Endothelial cell of umbilical vein (primary cell): Measurements from ENCODE around the gene GSK3A. TPM values are rescaled to one million over a fixed set of nuclear protein-coding genes. Genes with fewer than 3 reads are reported as not detected.

Source experiments
- BruUV-seq: library from RNA; stranded (reverse); fragments of 400-500 nt; replicated peaks from 2 replicates; lab custom pipeline; 2021; lab: Mats Ljungman, UMichigan
- CTCF ChIA-PET: fragments of 300-600, 350-600 bp; sonication (Branson Sonifier 250); formaldehyde crosslinking; loops from one replicate; lab custom pipeline; 2021; ENCODE audit warnings: antibody characterized with exemption, inconsistent platforms; lab: Charles Lee
- POLR2A ChIA-PET: fragments of 300-600, 350-600 bp; sonication (Branson Sonifier 250); formaldehyde crosslinking; loops from one replicate; lab custom pipeline; 2021; ENCODE audit warnings: antibody characterized with exemption, inconsistent platforms; lab: Charles Lee
- DNase-seq: peaks from one replicate; pipeline ENCODE4 v3.0.0-alpha.2; 2011; ENCODE audit warnings: low read depth, low spot score
- FAIRE-seq: peaks from 2 replicates; lab custom pipeline; 2011; peaks lifted over from hg19 to GRCh38; lab: Jason Lieb, UNC
- H2AFZ ChIP-seq: 2 replicates; pipeline ENCODE4 v1.6.0; 2012; ENCODE audit warnings: low read depth, low read length, control low read depth, inconsistent platforms
- H3K27ac ChIP-seq: 2 replicates; pipeline ENCODE4 v1.5.1; 2011; ENCODE audit warnings: low read depth, mild to moderate bottlenecking, control low read depth, low read length, moderate library complexity; ENCODE audit not compliant: insufficient read depth
- H3K27me3 ChIP-seq, 2 experiments: 2 replicates each; pipeline versions ENCODE4 v1.6.0 to v1.6.1; 2011; ENCODE audit warnings: low read length in 2 of 2, mixed read lengths in 1 of 2; ENCODE audit not compliant: control insufficient read depth in 2 of 2, insufficient read depth in 2 of 2
- H3K36me3 ChIP-seq, 2 experiments: 2 replicates in 1 of 2; 3 replicates in 1 of 2; pipeline ENCODE4 v1.5.1; 2011; ENCODE audit warnings: low read length in 2 of 2, mild to moderate bottlenecking in 1 of 2, moderate library complexity in 1 of 2; ENCODE audit not compliant: control insufficient read depth in 2 of 2, insufficient read depth in 2 of 2; ENCODE audit errors: extremely low read depth in 1 of 2
- H3K4me1 ChIP-seq: 3 replicates; pipeline ENCODE4 v1.5.1; 2011; ENCODE audit warnings: mild to moderate bottlenecking, low read length; ENCODE audit not compliant: control insufficient read depth, insufficient read depth; ENCODE audit errors: extremely low read depth
- H3K4me2 ChIP-seq: 2 replicates; pipeline ENCODE4 v1.6.1; 2011; ENCODE audit warnings: low read length, control low read depth, mixed read lengths; ENCODE audit not compliant: insufficient read depth
- H3K4me3 ChIP-seq, 3 experiments: fragments of 200-600 bp in 1 of 3; sonication (generic), shearing (Covaris generic) in 1 of 3; replicated peaks in 1 of 3; 2 replicates each; pipeline ENCODE4 v1.5.1; 2011 to 2016; ENCODE audit warnings: control low read depth in 3 of 3, low read length in 3 of 3, mild to moderate bottlenecking in 2 of 3, inconsistent platforms in 1 of 3, low read depth in 1 of 3, moderate library complexity in 1 of 3; ENCODE audit not compliant: insufficient read depth in 1 of 3
- H3K79me2 ChIP-seq: 2 replicates; pipeline ENCODE4 v1.6.0; 2012; ENCODE audit warnings: low read length, inconsistent platforms; ENCODE audit not compliant: control insufficient read depth, insufficient read depth
- H3K9ac ChIP-seq: replicated peaks from 2 replicates; pipeline ENCODE3; 2011; ENCODE audit warnings: low read length, control low read depth; ENCODE audit not compliant: insufficient read depth; ENCODE audit errors: extremely low read depth
- H3K9me1 ChIP-seq: replicated peaks from 3 replicates; pipeline ENCODE4 v1.6.0; 2011; ENCODE audit warnings: mild to moderate bottlenecking, low read length; ENCODE audit not compliant: control insufficient read depth, insufficient read depth; ENCODE audit errors: extremely low read depth
- H3K9me3 ChIP-seq: replicated peaks from 2 replicates; pipeline ENCODE4 v1.5.1; 2012; ENCODE audit warnings: low read length, inconsistent platforms; ENCODE audit not compliant: control insufficient read depth, insufficient read depth
- H4K20me1 ChIP-seq: replicated peaks from 2 replicates; pipeline ENCODE3; 2011; ENCODE audit warnings: mild to moderate bottlenecking, low read length; ENCODE audit not compliant: control insufficient read depth, insufficient read depth; ENCODE audit errors: extremely low read depth
- EZH2 ChIP-seq: IDR thresholded peaks from 2 replicates; pipeline ENCODE4 v1.6.1; 2012; ENCODE audit warnings: borderline replicate concordance, low read depth, mild to moderate bottlenecking, moderate library complexity, low read length, inconsistent platforms; ENCODE audit not compliant: severe bottlenecking
- FOS ChIP-seq: IDR thresholded peaks from 2 replicates; pipeline ENCODE4 v1.6.1; 2011; ENCODE audit warnings: mild to moderate bottlenecking, low read length, moderate library complexity, borderline replicate concordance; ENCODE audit not compliant: insufficient read depth
- GATA2 ChIP-seq: IDR thresholded peaks from 2 replicates; pipeline ENCODE4 v1.7.0; 2011; ENCODE audit warnings: low read depth, mild to moderate bottlenecking, moderate library complexity, mixed read lengths, low read length; ENCODE audit not compliant: insufficient read length, insufficient read depth
- JUN ChIP-seq: IDR thresholded peaks from 2 replicates; pipeline ENCODE4 v1.6.1; 2011; ENCODE audit warnings: borderline replicate concordance, low read depth; ENCODE audit not compliant: insufficient read length, insufficient read depth
- MAX ChIP-seq: IDR thresholded peaks from 2 replicates; pipeline ENCODE4 v1.6.1; 2011; ENCODE audit not compliant: insufficient read depth, insufficient read length
- MYC ChIP-seq: IDR thresholded peaks from one replicate; pipeline ENCODE4 v1.6.1; 2011; ENCODE audit warnings: mild to moderate bottlenecking, low read depth, low read length
- POLR2A ChIP-seq: IDR thresholded peaks from 2 replicates; pipeline ENCODE4 v1.6.1; 2012; ENCODE audit warnings: low read depth, mild to moderate bottlenecking, control low read depth, low read length
- POLR2AphosphoS5 ChIP-seq: IDR thresholded peaks from 2 replicates; pipeline ENCODE4 v1.6.1; 2012; ENCODE audit warnings: low read depth, mild to moderate bottlenecking, control low read depth, low read length, moderate library complexity; ENCODE audit not compliant: insufficient read depth
- dilution Hi-C: fragments of 300-500 bp; cut with MboI; formaldehyde crosslinking; loops from one replicate; pipeline ENCODE4 v1.15.0; 2019; ENCODE audit warnings: low sequenced_read_pairs; ENCODE audit not compliant: extremely low pct_ligation_motif_present
- intact Hi-C: fragments of 100-400 bp; cut with micrococcal nuclease; formaldehyde crosslinking; loops from one replicate; pipeline ENCODE4 v1.10.0; 2022
- polyA plus RNA-seq, 4 experiments: library from polyadenylated mRNA; depleted of rRNA in 3 of 4; stranded (reverse) in 3 of 4; unstranded in 1 of 4; fragments of >200 nt; gene quantifications; 2 replicates each; pipeline versions ENCODE4 v1.2.1 to v1.2.3, GENCODE V29; 2011 to 2012; ENCODE audit warnings: missing spikeins in 1 of 4
- total RNA-seq: library from RNA; stranded (reverse); gene quantifications from 2 replicates; pipeline ENCODE4 v1.2.3, GENCODE V29; 2021
- TF ChIP-seq, protein P1 (sequence below), 2 donors: IDR thresholded peaks; 1 replicate in 1 of 2; 2 replicates in 1 of 2; pipeline ENCODE4 v1.5.1; 2011; ENCODE audit warnings: low read length in 2 of 2, mild to moderate bottlenecking in 2 of 2, moderate library complexity in 2 of 2, control low read depth in 1 of 2, inconsistent platforms in 1 of 2, low read depth in 1 of 2; ENCODE audit not compliant: insufficient read depth in 1 of 2; ENCODE audit errors: extremely low read depth in 1 of 2

Gene GSK3A
- total and polyA plus RNA-seq, 2 donors (not counting 3 experiments of a cell fraction or from before 2014, with no cell fraction given), result 49.5 to 73.7 TPM

DNA sequence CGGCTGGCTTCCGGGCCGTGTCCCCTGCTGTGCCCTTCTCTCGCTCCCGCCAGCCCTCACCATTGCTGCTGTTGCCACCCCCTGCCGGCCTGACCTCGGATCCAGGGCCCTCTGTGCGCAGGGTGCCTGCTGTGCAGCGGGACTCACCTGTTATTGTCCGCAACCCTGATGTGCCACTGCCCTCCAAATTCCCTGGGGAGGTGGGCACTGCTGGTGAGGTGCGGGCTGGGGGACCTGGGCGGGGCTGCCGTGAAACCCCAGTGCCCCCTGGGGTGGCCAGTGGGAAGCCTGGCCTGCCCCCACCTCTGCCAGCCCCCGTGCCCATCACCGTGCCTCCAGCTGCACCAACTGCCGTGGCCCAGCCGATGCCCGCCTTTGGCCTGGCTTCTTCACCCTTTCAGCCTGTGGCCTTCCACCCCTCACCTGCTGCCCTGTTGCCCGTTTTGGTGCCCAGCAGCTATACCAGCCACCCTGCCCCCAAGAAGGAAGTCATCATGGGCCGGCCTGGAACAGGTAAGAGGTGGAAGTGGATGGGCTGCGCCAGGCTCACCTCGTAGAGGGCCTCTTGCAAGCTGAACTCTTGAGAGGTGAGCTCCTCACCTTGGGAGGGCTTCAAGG lies 31.8 kb upstream of the GSK3A start:
- peaks cover 44% of the 10 kb centered on the region for H3K79me2 ChIP-seq
- BruUV-seq, result no TSS peak
- no peak for FAIRE-seq
- no peaks in the 10 kb centered on the region for H3K9me3 ChIP-seq
- CTCF ChIA-PET, result no interaction called here
- POLR2A ChIA-PET, result no interaction called here
- H3K9me1 ChIP-seq, result no peaks in the 10 kb centered on the region
- no peak overlapping the region for H3K9ac ChIP-seq
- TF ChIP-seq POLR2A (no peak), MAX (no peak), EZH2 (no peak), POLR2AphosphoS5 (no peak), JUN (no peak), FOS (no peak), MYC (no peak), GATA2 (no peak)
- TF ChIP-seq, protein P1, sequence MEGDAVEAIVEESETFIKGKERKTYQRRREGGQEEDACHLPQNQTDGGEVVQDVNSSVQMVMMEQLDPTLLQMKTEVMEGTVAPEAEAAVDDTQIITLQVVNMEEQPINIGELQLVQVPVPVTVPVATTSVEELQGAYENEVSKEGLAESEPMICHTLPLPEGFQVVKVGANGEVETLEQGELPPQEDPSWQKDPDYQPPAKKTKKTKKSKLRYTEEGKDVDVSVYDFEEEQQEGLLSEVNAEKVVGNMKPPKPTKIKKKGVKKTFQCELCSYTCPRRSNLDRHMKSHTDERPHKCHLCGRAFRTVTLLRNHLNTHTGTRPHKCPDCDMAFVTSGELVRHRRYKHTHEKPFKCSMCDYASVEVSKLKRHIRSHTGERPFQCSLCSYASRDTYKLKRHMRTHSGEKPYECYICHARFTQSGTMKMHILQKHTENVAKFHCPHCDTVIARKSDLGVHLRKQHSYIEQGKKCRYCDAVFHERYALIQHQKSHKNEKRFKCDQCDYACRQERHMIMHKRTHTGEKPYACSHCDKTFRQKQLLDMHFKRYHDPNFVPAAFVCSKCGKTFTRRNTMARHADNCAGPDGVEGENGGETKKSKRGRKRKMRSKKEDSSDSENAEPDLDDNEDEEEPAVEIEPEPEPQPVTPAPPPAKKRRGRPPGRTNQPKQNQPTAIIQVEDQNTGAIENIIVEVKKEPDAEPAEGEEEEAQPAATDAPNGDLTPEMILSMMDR (IDR thresholded peaks at IDR 0.05; ENCODE audit: extremely low read depth in 1 of 2, insufficient read depth in 1 of 2, low read depth in 1 of 2, low read length in 2 of 2), result no peak
- no peak overlapping the region for H2AFZ ChIP-seq
- intact Hi-C loops (no loop called here), dilution Hi-C loops (no loop called here)
- H3K4me2 ChIP-seq, result no peak overlapping the region
- no peak overlapping the region for H3K4me3 ChIP-seq
- H3K36me3 ChIP-seq, result peaks cover 12 to 28% of the 10 kb centered on the region in 2 experiments
- H3K27me3 ChIP-seq, result no peaks in the 10 kb centered on the region
- H4K20me1 ChIP-seq, result no peaks in the 10 kb centered on the region
- no peak for DNase-seq
- no peak overlapping the region for H3K27ac ChIP-seq
- peaks cover 40% of the 10 kb centered on the region for H3K4me1 ChIP-seq
